ENCODE measurements around the gene PLEKHA7.

The PLEKHA7 gene

GRCh38 chr11:16778876-16779275, 235.3 kb downstream of the PLEKHA7 start:
- DNase-seq (ENCODE audit: low read depth in 2 of 2, low spot score in 1 of 2) = no peak

- no peak for DNase-seq (ENCODE audit: low read depth in 2 of 2, low spot score in 1 of 2)
Observed at GRCh38 chr11:16778286-16778685, 235.9 kb downstream of the PLEKHA7 start.

DNA sequence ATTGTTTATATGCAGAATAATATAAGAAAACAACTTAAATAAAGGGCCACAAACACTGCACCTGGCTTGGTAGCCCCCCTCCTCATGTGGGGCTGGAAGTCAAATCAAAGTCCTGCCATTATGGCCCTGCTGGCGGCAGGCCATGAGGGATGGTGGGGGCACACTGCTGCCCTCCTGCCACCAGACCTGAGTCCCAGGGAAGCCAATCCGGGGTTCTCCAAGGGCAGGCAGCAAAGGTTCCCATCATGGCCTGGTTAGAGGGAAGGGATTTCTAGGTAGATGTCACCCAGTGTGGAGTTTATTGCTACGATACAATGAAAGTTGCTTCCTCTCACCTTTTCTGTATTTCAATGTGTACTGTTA, 236.6 kb downstream of the PLEKHA7 start:
- no peak for DNase-seq (ENCODE audit: low read depth in 2 of 2, low spot score in 1 of 2)

GRCh38 chr11:16776711-16777612, 237.3 kb downstream of the PLEKHA7 start:
- DNase-seq (ENCODE audit: low read depth in 2 of 2, low spot score in 1 of 2) = no peak

- no peak for DNase-seq (ENCODE audit: low read depth in 2 of 2, low spot score in 1 of 2)
Observed at GRCh38 chr11:16775614-16776283, 238.5 kb downstream of the PLEKHA7 start.

DNA sequence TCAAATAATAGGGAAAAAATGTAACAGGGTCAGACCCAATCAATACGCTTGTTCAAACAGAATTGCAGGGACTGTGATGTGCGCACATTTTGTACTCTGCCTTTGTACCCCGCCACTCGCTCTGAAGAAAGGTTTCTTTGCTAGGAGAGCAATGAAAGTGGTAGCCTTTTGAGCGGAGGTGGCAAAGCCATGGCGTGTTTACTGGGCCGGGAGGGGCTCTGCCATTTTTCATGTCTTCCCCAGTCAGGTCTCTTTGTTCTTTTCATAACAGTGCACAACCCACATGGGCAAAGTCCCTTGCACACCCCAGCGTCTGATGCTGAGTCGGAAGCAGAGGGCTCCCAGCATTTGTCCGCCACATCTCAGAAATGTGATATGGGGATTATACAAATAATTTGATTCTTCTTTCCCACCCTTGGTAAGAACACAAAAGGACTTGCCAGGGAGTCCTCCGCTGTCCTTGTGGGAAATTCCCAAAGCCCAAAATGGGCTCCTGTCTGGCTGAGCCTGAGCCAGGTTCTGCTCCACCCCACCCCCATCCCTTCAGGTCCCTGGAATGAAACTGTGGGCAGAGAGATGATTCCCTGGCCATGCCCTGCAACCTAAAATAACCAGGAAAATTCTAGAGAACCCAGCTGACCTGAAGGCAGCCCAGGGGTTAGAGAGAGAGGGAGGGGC, 239.1 kb downstream of the PLEKHA7 start:
- no peak for DNase-seq (ENCODE audit: low read depth in 2 of 2, low spot score in 1 of 2)

GRCh38 chr11:16773981-16774935, 240.0 kb downstream of the PLEKHA7 start:
- DNase-seq (ENCODE audit: low read depth in 2 of 2, low spot score in 1 of 2) = no peak

GRCh38 chr11:16772141-16772512, 242.1 kb downstream of the PLEKHA7 start:
- no peak for DNase-seq (ENCODE audit: low read depth in 2 of 2, low spot score in 1 of 2)

DNA sequence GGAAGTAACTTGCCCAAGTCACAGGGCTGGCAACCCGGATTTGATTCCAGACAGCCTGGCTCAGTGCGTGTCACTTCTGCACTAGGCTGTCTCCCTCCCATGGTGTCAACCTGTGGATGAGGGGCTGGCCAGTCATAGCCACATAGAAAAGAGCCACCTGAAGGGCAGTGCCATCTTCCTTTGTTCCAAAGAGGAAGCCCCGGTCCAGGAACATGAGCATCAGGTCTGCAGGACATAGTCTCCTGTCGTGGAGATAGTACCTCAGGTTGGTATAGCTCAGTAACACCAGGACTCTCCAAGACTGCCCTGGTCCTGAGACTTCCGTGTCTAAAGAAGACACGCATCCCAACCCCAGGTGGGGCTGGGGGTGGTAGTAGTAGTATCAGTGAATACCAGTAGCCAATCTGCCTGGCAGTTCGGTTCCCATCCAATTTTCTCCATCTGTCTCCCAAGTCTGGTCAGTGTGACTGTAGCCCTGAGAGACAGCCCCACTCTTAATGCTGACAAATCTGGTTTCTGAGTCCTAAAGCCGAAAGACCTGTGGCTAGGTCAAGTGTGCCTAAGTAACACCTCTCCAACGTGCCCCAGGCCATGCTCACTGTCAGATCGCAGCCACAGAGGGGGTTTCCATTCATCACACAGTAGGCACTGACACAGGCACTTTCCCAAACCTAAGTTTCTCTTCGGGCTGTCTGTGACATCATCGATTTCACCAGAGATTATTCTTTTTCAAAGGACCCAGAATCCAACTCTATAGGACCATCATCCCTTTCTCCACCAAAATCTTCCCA, 242.7 kb downstream of the PLEKHA7 start:
- no peak for DNase-seq (ENCODE audit: low read depth in 2 of 2, low spot score in 1 of 2)

- DNase-seq (ENCODE audit: low read depth in 2 of 2, low spot score in 1 of 2) = no peak
Observed at GRCh38 chr11:16770016-16770415, 244.2 kb downstream of the PLEKHA7 start.

- no peak for DNase-seq (ENCODE audit: low read depth in 2 of 2, low spot score in 1 of 2)
Observed at GRCh38 chr11:16769386-16769785, 244.8 kb downstream of the PLEKHA7 start.

- DNase-seq (ENCODE audit: low read depth in 2 of 2, low spot score in 1 of 2) = no peak
Observed at GRCh38 chr11:16767957-16768356, 246.3 kb downstream of the PLEKHA7 start.

DNA sequence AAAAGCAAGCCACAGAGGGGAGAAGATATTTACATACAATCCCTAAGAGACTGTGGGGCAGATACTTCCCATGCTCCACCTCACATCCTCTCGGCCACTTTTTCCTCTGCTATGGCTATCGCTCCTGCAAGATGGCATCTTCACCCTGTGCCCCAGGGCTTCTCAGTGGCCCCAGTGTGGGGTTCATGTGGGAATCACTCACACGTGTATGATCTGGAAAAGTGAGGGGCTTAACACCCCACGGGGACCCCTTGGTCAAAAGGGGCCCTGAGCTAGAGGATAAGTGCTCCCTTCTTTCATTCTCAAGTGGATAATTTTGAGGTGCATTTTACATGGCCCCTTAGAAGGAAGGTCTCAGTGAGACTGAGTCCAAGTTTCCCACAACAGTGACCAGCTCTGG, 247.1 kb downstream of the PLEKHA7 start:
- DNase-seq (ENCODE audit: low read depth in 2 of 2, low spot score in 1 of 2) = no peak

- DNase-seq (ENCODE audit: low read depth in 2 of 2, low spot score in 1 of 2) = no peak
Observed at GRCh38 chr11:16764888-16765287, 249.3 kb downstream of the PLEKHA7 start.

DNA sequence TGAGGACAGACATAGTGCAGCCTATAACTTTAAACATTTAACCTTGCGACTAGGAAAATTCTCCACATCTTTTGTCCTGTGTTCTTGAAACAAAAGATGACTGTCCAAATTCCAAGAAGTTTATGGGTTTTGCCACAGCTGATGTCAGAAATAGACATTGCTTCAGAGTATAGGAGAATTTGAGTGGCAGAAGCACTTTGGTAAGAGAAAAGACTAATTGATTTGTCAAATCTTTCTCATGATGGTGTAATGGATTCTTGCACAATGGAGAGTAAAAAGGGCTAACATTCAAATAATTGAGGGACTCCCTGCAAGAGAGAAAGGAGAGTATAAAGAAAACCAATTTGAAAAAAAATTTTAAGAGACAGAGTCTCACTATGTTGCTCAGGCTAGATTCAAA, 250.5 kb downstream of the PLEKHA7 start:
- DNase-seq (ENCODE audit: low read depth in 2 of 2, low spot score in 1 of 2) = no peak

DNA sequence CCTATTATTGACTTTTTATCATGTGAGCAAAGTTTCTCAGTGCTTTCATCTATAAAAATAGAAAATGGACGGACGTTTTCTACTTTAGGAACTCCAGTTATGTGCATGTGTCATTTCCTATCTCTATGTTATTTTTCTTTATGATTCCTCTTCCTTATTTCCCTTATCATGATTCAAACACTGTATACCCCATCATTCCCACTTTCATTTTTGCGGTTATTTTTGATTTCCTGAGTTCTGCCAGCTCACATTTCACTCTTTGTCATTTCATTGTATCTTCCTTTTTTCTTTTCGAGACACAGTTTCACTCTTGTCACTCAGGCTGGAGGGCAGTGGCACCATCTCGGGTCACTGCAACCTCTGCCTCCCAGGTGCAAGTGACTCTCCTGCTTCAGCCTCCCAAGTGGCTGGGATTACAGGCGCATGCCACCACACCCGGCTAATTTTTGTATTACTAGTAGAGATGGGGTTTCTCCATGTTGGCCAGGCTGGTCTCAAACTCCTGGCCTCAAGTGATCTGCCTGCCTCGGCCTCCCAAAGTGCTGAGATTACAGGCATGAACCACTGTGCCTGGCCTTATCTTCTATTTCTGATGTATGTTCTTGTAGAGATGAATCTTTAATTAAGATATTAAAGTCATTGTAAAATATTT, 254.2 kb downstream of the PLEKHA7 start:
- DNase-seq (ENCODE audit: low read depth in 2 of 2, low spot score in 1 of 2) = no peak

DNA sequence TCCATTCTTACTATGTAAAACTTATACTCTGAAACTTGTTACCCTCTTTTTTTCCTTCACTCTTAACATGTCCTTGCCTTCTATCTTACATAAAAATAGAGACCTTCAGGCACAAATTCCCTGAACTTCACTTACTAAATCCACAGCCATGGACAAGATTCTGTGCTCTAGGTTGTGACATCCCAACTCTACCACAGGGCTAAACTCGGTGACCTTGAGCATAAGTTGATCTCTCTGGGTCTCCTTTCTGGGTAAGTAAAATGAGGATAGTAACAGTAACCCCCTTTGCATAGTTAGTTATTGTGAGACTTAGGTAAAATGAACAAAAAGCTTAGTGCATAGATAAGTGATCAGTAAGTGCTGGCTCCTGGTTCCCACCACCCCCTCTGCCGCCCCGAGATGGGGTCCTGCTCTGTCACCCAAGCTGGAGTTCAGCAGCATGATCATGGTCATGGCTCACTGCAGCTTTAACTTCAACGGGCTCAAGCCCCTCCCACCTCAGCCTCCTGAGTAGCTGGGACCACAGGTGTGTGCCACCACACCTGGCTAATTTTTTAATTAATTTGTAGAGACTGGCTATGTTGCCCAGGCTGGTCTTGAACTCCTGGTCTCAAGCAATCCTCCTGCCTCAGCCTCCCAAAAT, 255.7 kb downstream of the PLEKHA7 start:
- no peak for DNase-seq (ENCODE audit: low read depth in 2 of 2, low spot score in 1 of 2)

- DNase-seq (ENCODE audit: low read depth in 2 of 2, low spot score in 1 of 2) = no peak
Observed at GRCh38 chr11:16750417-16750816, 263.8 kb downstream of the PLEKHA7 start.

DNA sequence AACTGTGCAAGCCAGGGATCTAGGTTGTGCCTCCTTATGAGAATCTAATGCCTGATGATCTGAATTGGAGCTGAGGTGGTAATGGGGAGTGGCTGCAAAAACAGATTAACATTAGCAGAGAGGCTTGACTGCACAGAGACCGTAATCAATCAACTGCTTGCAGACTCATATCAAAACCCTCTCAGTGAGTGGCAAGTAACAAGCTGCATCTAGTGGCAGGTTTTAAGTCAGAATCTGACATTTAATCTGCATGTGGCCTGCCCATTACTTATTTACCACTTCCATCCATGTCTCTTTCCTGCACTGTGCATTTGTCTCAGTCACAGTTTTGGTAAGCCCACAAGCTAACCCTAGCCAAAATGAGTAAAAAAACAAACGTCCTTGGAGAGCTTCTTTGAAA, 264.5 kb downstream of the PLEKHA7 start:
- DNase-seq (ENCODE audit: low read depth in 2 of 2, low spot score in 1 of 2) = no peak

All from stimulated activated CD8-positive, alpha-beta memory T cell treated with anti-CD3 and anti-CD28 coated beads, Interleukin-4, amount 100 ng/mL, for 4 hours (primary cell).